Prostate gland (tissue), 2 donors: ENCODE results near the gene LGALS13. TPM values are rescaled to one million over a fixed set of nuclear protein-coding genes. Genes with fewer than 3 reads are reported as not detected.

Experiments used
- DNase-seq: peaks from one replicate; pipeline ENCODE4 v3.0.0-alpha.2; 2019; ENCODE audit warnings: low spot score
- H3K27ac ChIP-seq, 2 donors: fragments of 200-600 bp; sonication (generic); 2 replicates each; pipeline ENCODE4 v1.5.1; 2017 to 2019
- H3K27me3 ChIP-seq: fragments of 200-600 bp; sonication (generic); replicated peaks from 2 replicates; pipeline ENCODE4 v1.5.1; 2019; ENCODE audit not compliant: insufficient read depth
- H3K36me3 ChIP-seq, 2 donors: fragments of 200-600 bp; sonication (generic); 1 replicate in 1 of 2; 2 replicates in 1 of 2; pipeline versions ENCODE4 v1.5.1 to v1.8.1; 2017 to 2019
- H3K4me1 ChIP-seq: fragments of 200-600 bp; sonication (generic); replicated peaks from 2 replicates; pipeline ENCODE4 v1.5.1; 2019
- H3K4me3 ChIP-seq, 2 donors: fragments of 200-600 bp; sonication (generic); 2 replicates each; pipeline ENCODE4 v1.5.1; 2017 to 2019
- H3K9me3 ChIP-seq: fragments of 200-600 bp; sonication (generic); 2 replicates; pipeline ENCODE4 v1.5.1; 2017
- CTCF ChIP-seq, 4 experiments: fragments of 200-600 bp in 2 of 4; fragments of 450-650 bp in 2 of 4; sonication (generic) in 2 of 4; IDR thresholded peaks; 1 replicate in 3 of 4; 2 replicates in 1 of 4; pipeline ENCODE4 v1.5.1; 2016 to 2019; ENCODE audit warnings: antibody characterized with exemption in 4 of 4, mild to moderate bottlenecking in 2 of 4, moderate library complexity in 2 of 4
- POLR2A ChIP-seq: fragments of 450-650 bp; IDR thresholded peaks from one replicate; pipeline ENCODE4 v1.6.1; 2016; ENCODE audit warnings: antibody characterized with exemption, mild to moderate bottlenecking
- POLR2AphosphoS5 ChIP-seq: sonication (generic); formaldehyde crosslinking; IDR thresholded peaks from one replicate; pipeline ENCODE4 v1.6.1; 2017; ENCODE audit warnings: antibody characterized with exemption
- WGBS: methylation state at CpG from one replicate; pipeline ENCODE4 v1.1.5; 2018; 5-methylcytosine and 5-hydroxymethylcytosine counted together
- intact Hi-C: fragments of 100-400 bp; cut with DNase I; formaldehyde crosslinking; loops from one replicate; pipeline ENCODE4 v1.14.2; 2022
- total RNA-seq, 2 donors: library from RNA; depleted of rRNA; stranded (reverse); fragments of >200 nt; gene quantifications; one replicate each; pipeline ENCODE4 v1.1.0, GENCODE V29; 2016

LGALS13 gene
- total RNA-seq, 2 donors from 2014 or later = not detected

- Histone ChIP-seq H3K9me3 (no peaks in the 10 kb centered on the region), H3K4me3 (no peak overlapping the region), H3K36me3 (no peaks in the 10 kb centered on the region), H3K27me3 (no peaks in the 10 kb centered on the region), H3K4me1 (no peaks in the 10 kb centered on the region), H3K27ac (no peak overlapping the region)
- no peak for DNase-seq
- TF ChIP-seq POLR2AphosphoS5 = no peak
- no peak for TF ChIP-seq CTCF (IDR thresholded peaks at IDR 0.05)
- TF ChIP-seq POLR2A = no peak
- WGBS = 61% methylated on average over 6 of the region's 6 CpGs
- intact Hi-C loops = no loop called here
Measured at GRCh38 chr19:39631626-39632025, 29.3 kb downstream of the LGALS13 start.

DNA sequence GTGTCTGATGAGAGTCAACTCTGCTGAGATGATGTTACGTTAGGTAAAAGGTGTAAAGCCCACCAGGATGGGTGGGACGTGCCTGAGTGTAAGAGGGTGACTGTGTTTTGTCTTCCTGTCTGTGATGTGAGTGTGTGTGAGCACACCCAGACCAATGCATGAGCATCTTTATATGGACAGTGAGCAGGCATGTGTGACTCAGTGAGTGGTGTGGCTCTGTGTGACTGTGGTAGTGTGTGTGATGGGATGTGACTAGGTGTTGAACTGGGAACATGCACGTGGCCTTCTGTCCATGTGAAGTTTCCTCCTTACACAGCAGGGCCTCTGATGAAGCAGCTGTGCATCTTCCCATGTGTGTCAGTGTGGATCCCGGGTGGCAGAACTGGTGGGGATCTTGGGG lies 35.6 kb downstream of the LGALS13 start:
- H3K27me3 ChIP-seq = no peaks in the 10 kb centered on the region

GRCh38 chr19:39641773-39642172 lies 39.4 kb downstream of the LGALS13 start:
- DNase-seq = no peak
- H3K4me1 ChIP-seq = no peaks in the 10 kb centered on the region
- H3K27ac ChIP-seq = no peak overlapping the region
- no peak overlapping the region for H3K4me3 ChIP-seq
- 15% methylated on average over 1 of the region's 1 CpG for WGBS
- no peaks in the 10 kb centered on the region for H3K27me3 ChIP-seq
- H3K36me3 ChIP-seq = no peaks in the 10 kb centered on the region
- TF ChIP-seq POLR2A (no peak), CTCF (IDR thresholded peaks at IDR 0.05) (no peak), POLR2AphosphoS5 (no peak)
- intact Hi-C loops = no loop called here
- no peaks in the 10 kb centered on the region for H3K9me3 ChIP-seq

More for the DNA sequence above, 35.6 kb downstream of the LGALS13 start:
- Histone ChIP-seq H3K9me3 (no peaks in the 10 kb centered on the region), H3K4me3 (no peak overlapping the region), H3K36me3 (no peaks in the 10 kb centered on the region), H3K27ac (no peak overlapping the region), H3K4me1 (no peaks in the 10 kb centered on the region)
- intact Hi-C loops = no loop called here
- DNase-seq = no peak
- 77% methylated on average over 4 of the region's 4 CpGs for WGBS
- no peak for TF ChIP-seq POLR2A
- no peak for TF ChIP-seq CTCF (IDR thresholded peaks at IDR 0.05)
- no peak for TF ChIP-seq POLR2AphosphoS5

DNA sequence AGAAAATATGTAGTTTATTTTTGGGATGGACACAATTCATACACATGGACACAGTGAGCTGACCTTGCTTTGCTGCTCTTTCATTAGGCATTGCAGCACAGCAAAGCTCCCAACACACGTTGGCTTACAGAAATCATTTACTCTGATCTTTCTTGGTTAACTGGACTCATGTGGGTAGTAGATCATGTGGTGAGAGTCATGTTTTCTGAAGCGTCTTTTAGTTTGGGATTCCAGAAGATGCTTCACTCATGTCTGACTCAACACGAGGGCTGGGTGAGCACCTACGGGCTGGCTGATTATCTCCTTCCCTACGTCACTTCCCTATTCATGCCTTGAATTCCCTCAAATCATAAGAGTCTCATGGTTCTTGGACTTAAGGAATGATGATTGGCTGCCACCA lies 41.3 kb downstream of the LGALS13 start:
- WGBS = 72% methylated on average over 5 of the region's 5 CpGs
- DNase-seq = no peak
- TF ChIP-seq CTCF (IDR thresholded peaks at IDR 0.05) (no peak), POLR2AphosphoS5 (no peak), POLR2A (no peak)
- H3K27me3 ChIP-seq = no peaks in the 10 kb centered on the region
- H3K36me3 ChIP-seq = no peaks in the 10 kb centered on the region
- H3K27ac ChIP-seq = no peak overlapping the region
- no peaks in the 10 kb centered on the region for H3K9me3 ChIP-seq
- intact Hi-C loops = no loop called here
- no peaks in the 10 kb centered on the region for H3K4me1 ChIP-seq
- H3K4me3 ChIP-seq = no peak overlapping the region

GRCh38 chr19:39645800-39646411 lies 43.6 kb downstream of the LGALS13 start:
- intact Hi-C loops = no loop called here
- no peak for TF ChIP-seq POLR2A
- no peak for TF ChIP-seq CTCF (IDR thresholded peaks at IDR 0.05)
- no peak for TF ChIP-seq POLR2AphosphoS5
- H3K4me1 ChIP-seq = no peaks in the 10 kb centered on the region
- H3K27me3 ChIP-seq = no peaks in the 10 kb centered on the region
- H3K4me3 ChIP-seq = no peak overlapping the region
- no peaks in the 10 kb centered on the region for H3K9me3 ChIP-seq
- H3K27ac ChIP-seq = no peak overlapping the region
- WGBS = 24% methylated on average over 6 of the region's 6 CpGs
- H3K36me3 ChIP-seq = no peaks in the 10 kb centered on the region
- no peak for DNase-seq
